NCI-H345 treated with DMSO at 0.1 percent for 48 hours (cell line): ENCODE measurements around the gene URI1.
"Not testable (repeated sequence)": the region's sequence is repeated elsewhere in the genome, so short reads cannot be mapped to it uniquely, and the experiment has no call there.

ENCODE experiments used
- DNase-seq: peaks from one replicate; lab custom pipeline; 2025; ENCODE audit not compliant: unreplicated experiment; lab: John Stamatoyannopoulos, UW

Gene URI1

DNA sequence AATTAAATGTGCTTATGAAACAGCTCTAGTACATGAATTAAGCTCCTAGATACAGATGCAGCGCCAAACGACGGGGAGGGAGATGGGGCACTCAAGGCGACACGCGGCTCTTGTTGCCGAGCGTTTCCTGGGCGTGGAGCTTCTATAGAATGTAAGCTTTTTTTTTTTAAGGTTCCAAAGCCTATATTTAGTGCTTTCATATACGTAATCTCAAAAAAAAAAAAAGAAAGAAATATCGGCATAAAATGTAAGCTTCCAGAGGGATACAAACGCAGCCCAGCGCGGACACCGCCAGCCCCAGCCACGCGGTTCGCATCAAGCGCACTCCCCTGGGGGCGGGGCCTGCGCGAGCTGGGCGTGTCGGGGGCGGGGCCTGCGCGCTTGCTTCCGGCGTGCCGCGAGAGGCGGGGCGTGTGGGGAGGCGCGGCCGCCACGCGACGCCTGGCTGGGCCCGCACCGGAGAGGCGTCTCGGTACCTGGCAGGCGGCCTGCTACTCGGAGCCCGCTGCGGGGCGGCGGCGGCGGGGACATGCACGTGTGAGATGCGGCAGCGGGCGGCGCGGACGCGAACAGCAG lies at the start of gene URI1:
Gene URI1, plus strand, starts transcription at position 412 of the 576 bp plus-strand sequence. CDS start 309 bp downstream, outside the sequence.
- DNase-seq = peak; percentile 94

- no peak for DNase-seq
These were observed 48.3 kb upstream of the URI1 start for GRCh38 chr19:29893606-29894284.

- no peak for DNase-seq
These were observed 45.2 kb upstream of the URI1 start for GRCh38 chr19:29896802-29897201.

GRCh38 chr19:29897466-29897865 lies 44.6 kb upstream of the URI1 start:
- no peak for DNase-seq

DNA sequence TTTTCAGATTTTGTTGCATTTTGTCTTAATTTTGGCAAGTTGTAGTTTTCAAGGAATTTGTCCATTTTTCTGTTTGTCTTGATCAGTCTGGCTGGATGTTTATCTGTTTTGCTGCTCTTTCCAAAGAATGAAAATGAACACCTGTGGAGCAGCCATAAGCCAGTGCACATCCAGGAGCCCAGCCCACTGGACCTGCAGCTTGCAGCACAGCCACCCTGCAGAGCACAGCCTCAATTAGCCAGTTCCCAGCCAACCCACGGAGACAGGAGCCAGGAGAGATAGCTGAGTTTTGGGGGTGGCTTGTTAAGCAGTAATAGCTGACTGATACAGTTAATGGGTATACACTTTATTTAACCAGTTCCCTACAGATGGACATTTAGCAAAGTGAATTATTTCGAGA lies 38.0 kb upstream of the URI1 start:
- DNase-seq = no peak

GRCh38 chr19:29908963-29909944 lies 32.8 kb upstream of the URI1 start:
- DNase-seq = no peak

DNA sequence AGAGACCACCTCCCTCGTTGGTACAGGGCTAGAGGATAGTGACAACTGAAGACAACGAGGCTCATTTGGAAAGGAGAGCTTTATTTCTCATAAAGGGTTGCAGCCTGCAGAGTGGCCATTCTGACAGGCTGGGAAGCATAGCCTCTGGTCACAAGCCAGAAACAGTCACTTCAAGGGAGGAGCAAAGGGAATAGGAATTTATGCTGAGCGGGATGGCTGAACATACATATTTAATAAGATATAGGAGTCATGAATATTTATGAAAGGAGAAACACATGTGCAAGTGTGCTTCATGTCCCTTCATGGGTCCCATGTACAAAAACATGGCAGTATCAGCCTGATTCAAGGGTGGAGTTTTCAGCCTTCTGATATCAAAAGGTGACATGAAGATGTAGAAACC lies 27.1 kb upstream of the URI1 start:
- DNase-seq = no peak

DNA sequence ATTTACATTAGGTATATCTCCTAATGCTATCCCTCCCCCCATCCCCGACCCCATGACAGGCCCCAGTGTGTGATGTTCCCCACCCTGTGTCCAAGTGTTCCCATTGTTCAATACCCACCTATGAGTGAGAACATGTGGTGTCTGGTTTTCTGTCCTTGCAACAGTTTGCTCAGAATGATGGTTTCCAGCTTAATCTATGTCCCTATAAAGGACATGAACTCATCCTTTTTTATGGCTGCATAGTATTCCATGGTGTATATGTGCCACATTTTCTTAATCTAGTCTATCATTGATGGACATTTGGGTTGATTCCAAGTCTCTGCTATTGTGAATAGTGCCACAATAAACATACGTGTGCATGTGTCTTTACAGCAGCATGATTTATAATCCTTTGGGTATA lies 26.2 kb upstream of the URI1 start:
- not testable (repeated sequence) for DNase-seq

DNA sequence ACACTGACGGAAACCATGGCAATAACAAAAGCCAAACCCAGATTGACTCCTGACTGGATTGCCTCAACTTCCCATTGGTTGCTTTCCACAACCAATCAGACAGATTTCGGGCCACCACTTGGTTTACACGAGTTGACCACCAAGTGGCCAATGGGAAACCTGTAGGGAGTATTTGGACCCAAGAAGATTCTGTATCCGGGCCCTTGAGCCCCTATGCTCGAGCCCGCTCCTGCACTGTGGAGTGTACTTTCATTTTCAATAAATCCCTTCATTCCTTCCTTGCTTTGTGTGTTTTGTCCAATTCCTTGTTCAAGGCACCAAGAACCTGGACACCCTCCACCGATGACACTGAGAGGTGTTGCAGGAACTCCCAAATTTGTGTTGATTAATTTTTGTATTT lies 24.1 kb upstream of the URI1 start:
- no peak for DNase-seq

DNA sequence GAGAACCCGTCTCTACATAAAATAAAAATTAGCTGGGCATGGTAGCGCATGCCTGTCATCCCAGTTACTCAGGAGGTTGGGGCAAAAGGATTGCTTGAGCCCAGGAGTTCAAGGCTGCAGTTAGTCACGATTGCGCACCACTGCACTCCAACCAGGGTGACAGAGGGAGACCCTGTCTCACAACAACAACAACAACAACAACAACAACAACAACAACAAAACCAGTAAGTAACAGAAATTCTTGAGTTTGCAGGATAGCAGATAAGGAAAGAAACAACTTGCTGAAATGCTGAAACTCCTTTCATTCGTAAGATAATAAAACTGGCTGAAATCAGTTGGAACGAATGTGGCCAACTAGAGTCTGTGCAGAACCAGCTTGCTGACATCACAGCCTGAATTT lies 23.1 kb upstream of the URI1 start:
- no peak for DNase-seq

DNA sequence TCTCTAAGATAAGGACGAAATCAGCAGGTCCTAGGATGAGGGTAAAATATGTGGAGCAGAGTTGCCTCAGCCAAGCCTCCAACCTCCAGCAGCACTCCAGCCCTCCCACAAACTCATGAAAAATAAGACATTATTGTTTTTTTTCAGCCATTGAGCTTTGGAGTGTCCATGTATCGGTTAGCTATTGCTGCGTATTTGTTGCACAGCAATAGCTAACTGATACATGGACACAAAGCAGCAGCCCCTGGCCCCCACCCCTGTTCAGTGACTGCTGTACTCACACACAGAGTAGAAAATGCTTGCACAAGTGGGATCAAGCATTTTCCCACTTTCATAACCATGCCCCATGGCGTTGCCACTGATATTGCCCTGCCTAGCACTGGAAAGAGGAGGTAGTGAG lies 19.1 kb upstream of the URI1 start:
- DNase-seq = no peak

- no peak for DNase-seq
These were observed 18.4 kb upstream of the URI1 start for GRCh38 chr19:29923653-29924052.

GRCh38 chr19:29926031-29926430 lies 16.0 kb upstream of the URI1 start:
- DNase-seq = no peak

GRCh38 chr19:29926801-29927200 lies 15.2 kb upstream of the URI1 start:
- DNase-seq = no peak

GRCh38 chr19:29927944-29928625 lies 14.0 kb upstream of the URI1 start:
- no peak for DNase-seq

GRCh38 chr19:29928831-29929230 lies 13.2 kb upstream of the URI1 start:
- DNase-seq = no peak

GRCh38 chr19:29934257-29934656 lies 7.8 kb upstream of the URI1 start:
- no peak for DNase-seq

DNA sequence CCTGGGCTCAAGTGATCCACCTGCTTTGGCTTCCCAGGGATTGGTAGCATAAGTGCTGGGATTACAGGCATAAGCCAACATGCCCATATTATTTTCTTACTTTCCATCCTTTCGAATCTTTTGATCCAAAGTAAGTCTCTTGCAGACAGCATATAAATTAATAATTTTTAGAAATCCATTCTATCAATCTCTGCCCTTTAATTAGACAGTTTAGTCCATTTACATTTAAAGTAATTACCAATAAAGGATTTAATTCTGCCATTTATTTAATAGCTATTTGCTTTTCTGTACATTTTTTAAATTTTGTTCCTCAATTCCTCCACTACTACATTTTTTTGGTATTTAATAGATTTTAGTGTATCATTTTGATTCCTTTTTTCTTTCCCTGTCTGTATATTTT lies 7.3 kb upstream of the URI1 start:
- no peak for DNase-seq

GRCh38 chr19:29936409-29936808 lies 5.6 kb upstream of the URI1 start:
- no peak for DNase-seq

DNA sequence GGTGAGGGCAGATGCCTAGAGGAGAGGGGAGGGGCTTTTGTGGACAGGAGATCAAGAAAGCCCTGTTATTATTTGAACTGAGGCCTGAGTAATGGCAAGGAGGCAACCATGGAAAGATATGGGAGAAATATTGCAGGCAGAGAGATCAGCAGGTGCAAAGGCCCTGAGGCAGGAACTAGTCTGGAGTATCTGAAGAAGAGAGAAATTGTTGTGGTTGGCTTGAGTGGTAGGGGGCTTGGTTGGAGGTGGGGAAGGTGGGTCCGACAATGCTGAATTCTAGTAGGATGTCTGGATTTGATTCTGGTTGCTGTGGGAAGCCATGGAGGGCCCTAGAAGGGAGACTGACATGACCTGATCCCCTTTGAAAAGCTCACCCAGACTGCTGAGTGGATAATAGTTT lies 2.4 kb upstream of the URI1 start:
- no peak for DNase-seq

DNA sequence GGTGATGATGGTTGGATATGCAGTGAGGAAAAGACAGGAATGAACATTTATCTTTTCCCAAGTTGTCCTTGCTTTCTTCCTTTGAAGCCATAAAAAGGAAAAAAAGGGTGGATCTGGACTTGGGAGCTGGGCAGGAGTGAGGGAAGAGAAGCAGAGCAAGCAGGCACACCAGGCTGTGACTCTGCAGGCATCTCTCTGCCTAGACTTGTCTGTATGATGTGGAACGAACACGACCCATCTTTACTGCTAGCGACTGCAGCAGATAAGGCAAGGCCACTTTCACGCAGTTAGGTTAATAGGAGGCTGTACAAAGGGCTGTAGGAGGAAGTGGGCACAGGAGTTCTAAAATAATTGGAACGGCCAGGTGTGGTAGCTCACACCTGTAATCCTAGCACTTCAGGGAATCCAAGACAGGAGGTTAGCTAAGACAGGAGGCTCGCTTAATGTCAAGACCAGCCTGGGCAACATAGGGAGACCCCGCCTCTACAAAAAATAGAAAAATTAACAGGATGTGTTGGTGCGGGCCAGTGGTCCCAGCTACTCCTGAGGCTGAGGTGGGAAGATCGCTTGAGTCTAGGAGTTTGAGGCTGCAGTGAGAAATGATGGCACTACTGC lies 961 bp upstream of the URI1 start:
- DNase-seq = no peak
